Progenitor cell of endocrine pancreas (in vitro differentiated cells): ENCODE results near the gene CFAP57. TPM values are rescaled to one million over a fixed set of nuclear protein-coding genes. Genes with fewer than 3 reads are reported as not detected.
"Not testable (repeated sequence)": the region's sequence is repeated elsewhere in the genome, so short reads cannot be mapped to it uniquely, and the experiment has no call there.

Experiments
- DNase-seq: peaks from one replicate; pipeline ENCODE4 v3.0.0; 2021; ENCODE audit warnings: low spot score; ENCODE audit not compliant: unreplicated experiment
- H3K27ac Mint-ChIP-seq: 2 replicates; pipeline ENCODE4 v1.8.0; 2021; ENCODE audit warnings: mild to moderate bottlenecking, moderate library complexity, mixed read lengths
- H3K27me3 Mint-ChIP-seq: 2 replicates; pipeline ENCODE4 v1.8.0; 2021; ENCODE audit warnings: mixed read lengths
- H3K36me3 Mint-ChIP-seq: 2 replicates; pipeline ENCODE4 v1.8.0; 2022; ENCODE audit warnings: mixed read lengths; ENCODE audit not compliant: insufficient read depth
- H3K4me1 Mint-ChIP-seq: 2 replicates; pipeline ENCODE4 v1.8.0; 2021; ENCODE audit warnings: low read depth, mixed read lengths
- H3K4me3 Mint-ChIP-seq: 2 replicates; pipeline ENCODE4 v1.8.0; 2021; ENCODE audit warnings: low read depth, mild to moderate bottlenecking, moderate library complexity, mixed read lengths
- H3K9me3 Mint-ChIP-seq: 2 replicates; pipeline ENCODE4 v1.8.0; 2021; ENCODE audit warnings: low read depth, mixed read lengths
- CTCF ChIP-seq: fragments of 200-600 bp; sonication (generic); IDR thresholded peaks from one replicate; pipeline ENCODE4 v1.5.0; 2021; ENCODE audit warnings: antibody characterized with exemption, mild to moderate bottlenecking; ENCODE audit not compliant: unreplicated experiment
- total RNA-seq: library from RNA; stranded (reverse); gene quantifications from 2 replicates; pipeline ENCODE4 v1.2.1, GENCODE V29; 2021

CFAP57 gene
- total RNA-seq, 1 donor from 2014 or later = 2.2 TPM

GRCh38 chr1:43134640-43135039, 37.5 kb upstream of the CFAP57 start:
- TF ChIP-seq CTCF = no peak
- Mint-ChIP-seq H3K4me3 (no peak overlapping the region), H3K27me3 (no peaks in the 10 kb centered on the region), H3K4me1 (peaks cover 4% of the 10 kb centered on the region), H3K9me3 (peaks cover 35% of the 10 kb centered on the region), H3K27ac (no peak overlapping the region), H3K36me3 (peaks cover 22% of the 10 kb centered on the region)
- no peak for DNase-seq

- H3K36me3 Mint-ChIP-seq = peaks cover 21% of the 10 kb centered on the region
- no peak overlapping the region for H3K4me3 Mint-ChIP-seq
- peaks cover 4% of the 10 kb centered on the region for H3K4me1 Mint-ChIP-seq
- peak overlapping the region; percentile 62 for H3K27ac Mint-ChIP-seq
- DNase-seq = no peak
- peaks cover 36% of the 10 kb centered on the region for H3K9me3 Mint-ChIP-seq
- TF ChIP-seq CTCF = no peak
- H3K27me3 Mint-ChIP-seq = no peaks in the 10 kb centered on the region
These were observed 36.0 kb upstream of the CFAP57 start for GRCh38 chr1:43135857-43136781.

- no peak for DNase-seq
- peaks cover 31% of the 10 kb centered on the region for H3K9me3 Mint-ChIP-seq
- peaks cover 4% of the 10 kb centered on the region for H3K4me1 Mint-ChIP-seq
- no peaks in the 10 kb centered on the region for H3K27me3 Mint-ChIP-seq
- peaks cover 16% of the 10 kb centered on the region for H3K36me3 Mint-ChIP-seq
- H3K27ac Mint-ChIP-seq = no peak overlapping the region
- no peak overlapping the region for H3K4me3 Mint-ChIP-seq
- no peak for TF ChIP-seq CTCF
These were observed 34.6 kb upstream of the CFAP57 start for GRCh38 chr1:43137445-43138052.

- not testable (repeated sequence) for H3K36me3 Mint-ChIP-seq, H3K4me1 Mint-ChIP-seq, H3K4me3 Mint-ChIP-seq, H3K27ac Mint-ChIP-seq, DNase-seq, H3K27me3 Mint-ChIP-seq
- peaks cover 15% of the 10 kb centered on the region for H3K9me3 Mint-ChIP-seq
These were observed 32.8 kb upstream of the CFAP57 start for GRCh38 chr1:43139295-43139694.

GRCh38 chr1:43140010-43140409, 32.1 kb upstream of the CFAP57 start:
- no peak overlapping the region for H3K27ac Mint-ChIP-seq
- peaks cover 8% of the 10 kb centered on the region for H3K9me3 Mint-ChIP-seq

More at GRCh38 chr1:43140010-43140409, 32.1 kb upstream of the CFAP57 start:
- Mint-ChIP-seq H3K4me1 (no peaks in the 10 kb centered on the region), H3K4me3 (no peak overlapping the region), H3K36me3 (peaks cover 7% of the 10 kb centered on the region), H3K27me3 (peaks cover 4% of the 10 kb centered on the region)
- DNase-seq = no peak
- TF ChIP-seq CTCF = no peak
